Cardiac muscle cell (in vitro differentiated cells and primary cell): ENCODE data around the gene RPL39L. TPM values are rescaled to one million over a fixed set of nuclear protein-coding genes. Genes with fewer than 3 reads are reported as not detected.

Source experiments
- DNase-seq, 2 donors: peaks; one replicate each; pipeline versions ENCODE4 v3.0.0 to v3.0.0-alpha.2; 2010 to 2017; ENCODE audit warnings: low read depth in 1 of 2, low spot score in 1 of 2
- H3K27ac ChIP-seq: fragments of 200-600 bp; sonication (generic); 2 replicates; pipeline ENCODE4 v1.5.1; 2016
- H3K27me3 ChIP-seq: fragments of 200-600 bp; sonication (generic); 2 replicates; pipeline ENCODE4 v1.6.0; 2016; ENCODE audit warnings: control low read depth
- H3K36me3 ChIP-seq: fragments of 200-600 bp; sonication (generic); 2 replicates; pipeline ENCODE4 v1.5.1; 2016; ENCODE audit warnings: control low read depth
- H3K4me1 ChIP-seq: fragments of 200-600 bp; sonication (generic); 2 replicates; pipeline ENCODE4 v1.8.1; 2017; ENCODE audit warnings: low read depth, mild to moderate bottlenecking, mixed run types
- H3K4me3 ChIP-seq: fragments of 200-600 bp; sonication (generic); 2 replicates; pipeline ENCODE4 v1.5.1; 2016; ENCODE audit warnings: mild to moderate bottlenecking
- H3K9me3 ChIP-seq: fragments of 200-600 bp; sonication (generic); 2 replicates; pipeline ENCODE4 v1.5.1; 2017; ENCODE audit warnings: low read depth, mild to moderate bottlenecking, control low read depth
- CTCF ChIP-seq: IDR thresholded peaks from 2 replicates; pipeline ENCODE4 v1.5.1; 2012; ENCODE audit warnings: low read depth, mild to moderate bottlenecking, low read length
- polyA plus RNA-seq: library from polyadenylated mRNA; unstranded; fragments of >200 nt; fragmentation: Nextera tagmentation; extraction: Ambion mirVana; gene quantifications from 2 replicates; pipeline ENCODE4 v1.2.1, GENCODE V29; 2016
- total RNA-seq: library from RNA; depleted of rRNA; stranded (reverse); fragments of >200 nt; gene quantifications from 2 replicates; pipeline ENCODE4 v1.2.3, GENCODE V29; 2016

The RPL39L gene
- total and polyA plus RNA-seq, 2 experiments from 2014 or later, result 24.8 to 56.2 TPM

GRCh38 chr3:187072511-187072910, 66.8 kb downstream of the RPL39L start:
- no peak for DNase-seq
- Histone ChIP-seq H3K9me3 (no peaks in the 10 kb centered on the region), H3K4me3 (no peak overlapping the region), H3K27me3 (no peaks in the 10 kb centered on the region), H3K36me3 (peaks cover 12% of the 10 kb centered on the region), H3K4me1 (peaks cover 23% of the 10 kb centered on the region), H3K27ac (peak overlapping the region; percentile 71)
- no peak for TF ChIP-seq CTCF

- no peaks in the 10 kb centered on the region for H3K9me3 ChIP-seq
- no peak overlapping the region for H3K4me3 ChIP-seq
- peaks cover 27% of the 10 kb centered on the region for H3K4me1 ChIP-seq
- TF ChIP-seq CTCF, result no peak
- DNase-seq, result no peak
- H3K36me3 ChIP-seq, result peaks cover 11% of the 10 kb centered on the region
- peak overlapping the region; percentile 71 for H3K27ac ChIP-seq
- no peaks in the 10 kb centered on the region for H3K27me3 ChIP-seq
Measured at GRCh38 chr3:187072102-187072501, 67.2 kb downstream of the RPL39L start.

Other genes starting within 250 kb of the RPL39L start
- 70.1 and 123 TPM in 2 replicates for gene ST6GAL1, start 209.0 kb downstream of the RPL39L start, total RNA-seq
- 62.9 and 64.3 TPM in 2 replicates for gene ST6GAL1, start 209.0 kb downstream of the RPL39L start, polyA plus RNA-seq
- gene RTP1, start 58.0 kb upstream of the RPL39L start, total RNA-seq, result not detected in 2 replicates
- gene RTP1, start 58.0 kb upstream of the RPL39L start, polyA plus RNA-seq, result not detected in 2 replicates
- gene MASP1, start 152.2 kb upstream of the RPL39L start, total RNA-seq, result 397 and 507 TPM in 2 replicates
- 428 and 517 TPM in 2 replicates for gene MASP1, start 152.2 kb upstream of the RPL39L start, polyA plus RNA-seq
- not detected in 2 replicates for gene RTP4, start 228.9 kb upstream of the RPL39L start, total RNA-seq
- gene RTP4, start 228.9 kb upstream of the RPL39L start, polyA plus RNA-seq, result not detected in 2 replicates